GM19463 (cell line): ENCODE data around the gene ISY1.
A peak's percentile ranks its signal among the peaks of the same experiment; 100 is the strongest.
"Not testable (repeated sequence)": the region's sequence is repeated elsewhere in the genome, so short reads cannot be mapped to it uniquely, and the experiment has no call there.

Source experiments
- ATAC-seq: cut with Tn5 transposase; IDR thresholded peaks from one replicate; pipeline ENCODE4 v1.9.1; 2021; ENCODE audit warnings: mild to moderate bottlenecking, moderate library complexity; ENCODE audit not compliant: unreplicated experiment

ISY1 gene

GRCh38 chr3:129173206-129173605 lies 12.3 kb upstream of the ISY1 start:
- no peak for ATAC-seq

GRCh38 chr3:129166579-129167332 lies 5.9 kb upstream of the ISY1 start:
- no peak for ATAC-seq

GRCh38 chr3:129165594-129165993 lies 4.7 kb upstream of the ISY1 start:
- ATAC-seq: not testable (repeated sequence)

DNA sequence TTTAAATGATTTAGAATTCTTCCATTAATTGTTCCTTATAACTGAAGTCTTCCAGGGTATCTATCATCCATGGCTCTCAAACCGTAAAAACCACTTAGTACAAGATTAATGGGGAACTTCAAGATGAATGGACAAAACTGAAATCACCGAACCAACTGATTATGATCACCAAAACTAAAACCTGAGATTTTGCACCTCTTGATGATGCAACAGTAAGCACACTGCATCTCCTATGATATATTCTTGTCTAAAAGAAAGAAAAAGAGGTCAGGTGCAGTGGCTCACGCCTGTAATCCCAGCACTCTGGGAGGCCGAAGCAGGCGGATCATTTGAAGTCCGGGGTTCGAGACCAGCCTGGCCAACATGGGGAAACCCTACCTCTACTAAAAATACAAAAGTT lies 3.6 kb upstream of the ISY1 start:
- ATAC-seq: no peak

- no peak for ATAC-seq
These were observed 2.1 kb upstream of the ISY1 start for GRCh38 chr3:129162729-129163579.

- ATAC-seq: no peak
These were observed 1.0 kb upstream of the ISY1 start for GRCh38 chr3:129161860-129162271.

DNA sequence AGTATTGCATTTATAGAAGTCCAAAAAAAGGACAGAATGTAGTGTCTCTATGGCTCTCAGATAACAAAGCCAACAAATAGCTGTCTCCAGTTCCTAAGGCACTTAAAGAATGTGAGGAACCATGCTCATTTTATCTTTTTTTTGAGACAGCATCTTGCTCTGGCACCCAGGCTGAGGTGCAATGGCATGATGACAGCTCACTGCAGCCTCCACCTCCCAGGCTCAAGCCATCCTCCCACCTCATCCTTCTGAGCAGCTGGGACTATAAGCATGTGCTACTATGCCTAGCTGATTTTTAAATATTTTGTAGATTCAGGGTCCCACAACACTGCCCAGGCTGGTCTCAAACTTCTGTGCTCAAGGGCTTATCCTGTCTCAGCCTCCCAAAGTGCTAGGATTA lies 16.1 kb downstream of the ISY1 start:
- ATAC-seq: no peak

DNA sequence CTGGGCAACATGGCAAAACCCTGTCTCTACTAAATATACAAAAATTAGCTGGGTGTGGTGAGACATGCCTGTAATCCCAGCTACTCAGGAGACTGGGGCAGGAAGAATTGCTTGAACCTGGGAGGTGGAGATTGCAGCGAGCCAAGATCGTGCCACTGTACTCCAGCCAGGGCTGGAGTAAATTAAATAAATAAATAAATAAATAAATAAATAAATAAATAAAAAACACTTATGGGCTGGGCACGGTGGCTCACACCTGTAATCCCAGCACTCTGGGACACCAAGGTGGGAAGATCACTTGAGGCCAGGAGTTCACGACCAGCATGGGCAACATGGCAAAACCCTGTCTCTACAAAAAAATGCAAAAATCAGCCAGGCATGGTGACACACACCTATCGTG lies 19.9 kb downstream of the ISY1 start:
- ATAC-seq: not testable (repeated sequence)

DNA sequence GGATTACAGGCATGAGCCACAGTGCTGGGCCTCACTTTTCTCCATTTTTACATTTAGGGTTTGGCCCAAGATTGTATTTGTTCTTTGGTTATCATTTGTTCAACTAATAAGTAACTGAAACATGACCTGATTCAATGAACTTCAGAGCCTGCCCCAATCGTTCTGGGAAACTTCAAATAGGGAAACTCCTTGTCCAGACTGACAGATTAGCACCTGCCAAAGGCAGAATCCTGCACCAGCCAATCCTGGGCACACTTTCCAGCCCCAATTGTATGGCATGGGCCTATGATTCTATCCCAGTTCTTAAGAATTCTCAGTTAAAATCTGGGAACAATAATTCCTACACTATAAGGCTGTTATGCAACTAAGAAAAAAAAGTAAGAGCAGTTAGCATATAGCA lies 21.0 kb downstream of the ISY1 start:
- no peak for ATAC-seq

- ATAC-seq: not testable (repeated sequence)
These were observed 24.6 kb downstream of the ISY1 start for GRCh38 chr3:129136275-129136674.

DNA sequence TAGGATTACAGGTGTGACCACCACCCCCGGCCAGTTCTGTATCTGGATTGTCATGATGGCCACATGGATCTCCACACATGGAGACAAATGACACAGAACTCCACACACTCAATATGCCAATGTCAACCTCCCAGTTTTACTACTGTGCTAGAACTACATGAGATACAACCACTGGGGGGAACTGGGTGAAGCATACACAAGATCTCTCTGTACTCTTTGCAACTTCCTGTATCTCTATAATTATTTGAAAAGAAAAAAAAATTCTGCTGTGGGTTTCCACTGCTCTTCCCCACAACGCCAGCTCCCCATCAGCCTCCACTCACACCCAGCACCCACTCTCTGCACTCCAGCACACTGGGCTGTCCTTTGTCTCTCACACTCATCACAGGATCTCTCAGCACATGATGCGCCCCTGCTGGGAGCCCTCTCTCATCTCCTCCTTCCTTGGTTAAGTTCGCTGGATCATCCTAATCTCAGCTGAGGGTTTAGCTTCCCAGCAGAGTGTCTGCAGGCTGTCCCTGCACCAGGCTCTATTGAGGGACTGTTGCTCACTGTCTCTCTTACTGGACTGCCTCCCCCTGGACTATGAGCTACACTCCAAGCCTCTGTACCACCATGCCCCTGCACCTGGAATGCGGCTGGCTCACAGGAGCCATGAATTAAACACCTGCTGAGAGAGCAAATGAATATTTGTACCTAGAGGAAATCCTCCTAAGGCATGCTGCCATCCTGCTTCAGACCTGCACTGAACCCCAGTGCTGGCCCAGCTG lies 28.6 kb downstream of the ISY1 start:
- no peak for ATAC-seq

DNA sequence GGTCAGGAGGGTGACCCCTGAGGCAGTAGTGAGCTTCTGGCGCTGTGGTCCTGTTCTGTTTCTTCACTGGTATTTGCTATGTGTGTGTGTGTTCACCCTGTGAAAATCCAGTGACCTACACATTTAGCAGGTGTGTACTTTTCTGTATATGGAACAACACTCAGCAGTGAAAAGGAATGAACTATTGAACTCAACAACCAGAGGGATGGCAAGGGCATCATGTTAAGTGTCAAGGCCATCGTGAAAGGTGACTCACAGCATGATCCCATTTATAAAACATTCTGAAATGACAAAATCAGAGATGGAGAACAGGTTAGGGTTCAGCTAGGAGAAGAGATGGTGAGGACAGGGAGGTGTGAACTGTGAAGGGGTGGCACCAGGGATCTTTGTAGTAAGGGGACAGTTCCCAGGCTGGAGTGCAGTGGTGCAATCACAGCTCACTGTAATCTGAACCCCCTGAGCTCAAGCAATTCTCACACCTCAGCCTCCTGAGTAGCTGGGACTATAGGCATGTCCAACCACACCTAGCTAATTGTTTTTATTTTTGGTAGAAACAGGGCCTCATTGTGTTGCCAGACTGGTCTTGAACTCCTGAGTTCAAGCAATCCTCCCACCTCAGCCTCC lies 29.3 kb downstream of the ISY1 start:
- ATAC-seq: no peak

DNA sequence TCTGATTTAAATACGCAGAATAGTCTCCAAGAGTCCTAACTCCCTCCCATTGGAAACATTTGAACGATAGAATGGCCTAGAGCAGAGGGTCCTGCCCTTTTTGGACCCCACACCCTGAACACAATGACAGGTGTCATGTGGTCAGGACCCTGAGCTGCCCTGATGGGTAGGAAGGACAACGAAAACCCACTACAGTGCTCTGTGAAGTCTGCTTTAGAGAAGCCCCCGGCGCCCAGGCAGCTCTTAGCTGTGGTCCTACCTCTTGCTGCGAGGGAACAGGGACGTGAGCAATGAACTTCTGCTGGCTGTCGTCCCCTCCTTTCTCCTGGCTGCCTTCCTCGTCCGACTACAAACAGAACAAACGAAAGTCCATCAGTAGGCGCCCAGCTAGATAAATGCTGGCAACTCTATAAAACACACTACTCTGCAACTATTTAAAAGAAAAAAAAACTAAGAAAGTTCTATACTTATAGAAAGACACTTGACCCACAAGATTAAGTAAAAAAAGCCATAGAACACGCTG lies 30.5 kb downstream of the ISY1 start:
- no peak for ATAC-seq

DNA sequence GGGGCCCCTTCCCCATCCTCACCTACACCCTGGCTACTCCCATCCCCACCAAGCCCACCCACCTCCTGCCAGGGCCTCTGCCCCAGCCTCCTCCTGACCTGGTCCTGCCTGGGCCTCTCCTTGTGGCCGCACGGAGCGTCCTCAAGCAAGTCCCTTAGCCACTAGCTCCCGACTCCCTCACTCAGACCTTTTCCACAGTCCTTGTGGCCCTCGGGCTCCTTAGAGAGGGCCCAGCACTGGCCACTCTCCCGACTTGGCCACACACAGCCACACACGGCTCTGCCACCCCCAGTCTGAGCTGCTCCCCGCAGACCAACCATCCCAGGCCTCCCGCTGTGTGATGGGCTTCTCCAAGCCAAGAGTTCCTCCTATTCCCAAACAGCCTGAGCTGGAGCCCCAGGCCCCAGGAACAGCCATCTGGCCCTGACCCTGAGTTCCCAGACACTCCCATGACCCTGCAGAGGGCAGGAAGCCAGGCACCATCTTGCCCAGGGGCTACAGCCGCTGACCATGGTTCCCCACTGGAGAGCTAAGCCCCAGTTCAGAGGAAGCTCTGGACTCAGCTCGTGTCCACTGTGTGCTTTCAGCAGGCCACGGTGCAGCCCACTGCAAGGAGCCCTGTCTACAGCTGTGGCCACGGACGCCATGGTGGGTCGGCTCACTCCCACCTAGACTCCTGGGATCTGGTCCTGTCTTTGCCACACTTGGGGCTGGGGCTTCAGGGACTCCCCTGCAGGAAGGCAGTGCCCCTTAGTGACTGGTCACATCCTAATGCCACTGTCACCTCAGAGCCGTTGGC lies 32.3 kb downstream of the ISY1 start:
- no peak for ATAC-seq

DNA sequence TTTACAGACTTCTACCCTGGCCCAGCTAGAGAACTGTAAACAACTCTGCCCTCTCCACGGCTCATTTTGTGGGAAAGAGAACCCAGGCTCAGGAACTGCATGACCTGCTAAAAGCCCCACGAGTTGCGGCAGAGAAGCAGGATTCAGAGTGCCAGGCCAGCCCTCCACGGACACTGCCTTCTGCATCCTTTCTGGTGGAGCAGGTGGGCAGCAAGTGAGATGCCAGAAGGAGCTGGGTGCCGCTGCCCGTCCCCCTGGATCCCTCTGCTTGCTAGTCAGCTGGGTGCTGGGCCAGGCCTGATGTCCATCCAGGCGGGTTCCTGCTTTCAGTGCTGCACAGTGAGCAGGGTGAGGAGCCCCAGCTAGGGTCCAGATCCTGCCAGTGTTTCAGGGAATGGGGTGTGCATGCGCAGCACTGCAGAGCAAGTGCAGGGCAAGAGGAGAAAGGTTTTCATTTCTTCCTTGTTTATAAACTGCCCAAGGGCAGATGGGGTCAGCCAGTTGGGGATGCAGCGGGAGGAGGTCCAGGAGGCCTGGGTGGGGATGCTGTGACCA lies 34.1 kb downstream of the ISY1 start:
- no peak for ATAC-seq

- ATAC-seq: no peak
These were observed 37.4 kb downstream of the ISY1 start for GRCh38 chr3:129123314-129124060.

GRCh38 chr3:129122412-129123011 lies 38.4 kb downstream of the ISY1 start:
- no peak for ATAC-seq

DNA sequence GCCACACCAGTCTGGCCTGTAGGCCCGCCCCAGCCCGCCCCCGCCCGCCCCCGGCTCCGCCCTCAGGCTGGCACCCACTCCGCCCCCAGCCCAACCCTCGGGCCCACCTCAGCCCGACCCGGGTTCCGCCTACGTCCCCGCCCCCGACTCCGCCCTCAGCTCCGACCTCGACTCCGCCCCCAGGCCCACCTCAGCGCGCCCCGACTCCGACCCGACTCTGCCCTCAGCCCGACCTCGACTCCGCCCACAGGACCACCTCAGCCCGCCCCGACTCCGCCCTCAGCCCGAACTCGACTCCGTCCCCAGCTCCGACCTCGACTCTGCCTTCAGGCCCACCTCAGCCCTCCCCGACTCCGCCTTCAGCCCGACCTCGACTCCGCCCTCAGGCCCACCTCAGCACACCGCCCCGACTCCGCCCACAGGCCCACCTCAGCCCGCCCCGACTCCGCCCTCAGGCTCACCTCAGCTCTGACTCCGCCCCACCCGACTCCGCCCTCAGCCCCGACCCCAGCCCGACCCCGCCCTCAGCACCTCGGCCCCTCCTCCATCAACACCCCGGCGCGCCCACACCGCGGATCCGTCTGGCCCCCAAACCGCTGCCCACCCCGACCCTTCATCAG lies 39.0 kb downstream of the ISY1 start, which contains the start of gene RAB43:
Gene RAB43, minus strand, starts transcription at position 13 of the 620 bp plus-strand sequence. CDS start 315 bp downstream, outside the sequence.
- ATAC-seq: peak; percentile 43
